H1 (cell line): ENCODE results near the gene ATP5F1E.

Experiments used
- TAF1 ChIP-seq: IDR thresholded peaks from 2 replicates; pipeline ENCODE4 v1.6.1; 2011; ENCODE audit warnings: mild to moderate bottlenecking, low read depth, low read length
- ZNF274 ChIP-seq: IDR thresholded peaks from 2 replicates; pipeline ENCODE4 v1.7.0; 2012; ENCODE audit warnings: low read length, borderline replicate concordance; ENCODE audit errors: extremely low read depth
- TF ChIP-seq, protein P1 (sequence below), 3 experiments: IDR thresholded peaks; 1 replicate in 2 of 3; 2 replicates in 1 of 3; pipeline versions ENCODE4 v1.5.1 to v1.6.1; 2011; ENCODE audit warnings: low read length in 3 of 3, mild to moderate bottlenecking in 3 of 3, inconsistent platforms in 2 of 3, low read depth in 1 of 3, moderate library complexity in 1 of 3; ENCODE audit not compliant: insufficient read depth in 1 of 3; ENCODE audit errors: control extremely low read depth in 1 of 3

DNA sequence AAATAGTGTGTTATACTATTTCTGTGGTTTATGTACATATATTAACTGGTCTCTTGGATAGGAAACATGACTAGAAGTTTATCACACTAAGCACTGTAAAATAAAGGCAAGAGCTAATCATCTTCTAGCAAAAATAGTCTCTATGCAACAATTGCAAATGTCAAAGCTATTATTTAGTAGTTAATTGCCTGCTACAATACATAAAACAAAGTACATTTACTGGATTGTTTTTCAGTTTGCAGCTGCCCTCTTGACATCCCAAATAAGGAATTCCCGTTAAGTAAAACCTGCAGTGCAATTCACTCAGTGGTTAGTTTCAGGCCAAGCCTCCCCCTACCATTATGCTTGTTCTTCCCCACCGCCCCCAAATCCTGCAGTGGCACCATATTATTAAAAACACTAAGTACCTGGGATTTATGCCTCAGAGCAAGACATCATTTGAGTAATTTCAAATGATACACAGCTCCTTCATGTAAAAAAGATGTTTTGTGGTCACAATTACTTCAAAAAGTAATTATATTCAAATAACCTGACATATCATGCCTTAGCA lies 1.6 kb upstream of the ATP5F1E start:
- no peak for TF ChIP-seq ZNF274
- TF ChIP-seq TAF1: no peak
- TF ChIP-seq, protein P1, sequence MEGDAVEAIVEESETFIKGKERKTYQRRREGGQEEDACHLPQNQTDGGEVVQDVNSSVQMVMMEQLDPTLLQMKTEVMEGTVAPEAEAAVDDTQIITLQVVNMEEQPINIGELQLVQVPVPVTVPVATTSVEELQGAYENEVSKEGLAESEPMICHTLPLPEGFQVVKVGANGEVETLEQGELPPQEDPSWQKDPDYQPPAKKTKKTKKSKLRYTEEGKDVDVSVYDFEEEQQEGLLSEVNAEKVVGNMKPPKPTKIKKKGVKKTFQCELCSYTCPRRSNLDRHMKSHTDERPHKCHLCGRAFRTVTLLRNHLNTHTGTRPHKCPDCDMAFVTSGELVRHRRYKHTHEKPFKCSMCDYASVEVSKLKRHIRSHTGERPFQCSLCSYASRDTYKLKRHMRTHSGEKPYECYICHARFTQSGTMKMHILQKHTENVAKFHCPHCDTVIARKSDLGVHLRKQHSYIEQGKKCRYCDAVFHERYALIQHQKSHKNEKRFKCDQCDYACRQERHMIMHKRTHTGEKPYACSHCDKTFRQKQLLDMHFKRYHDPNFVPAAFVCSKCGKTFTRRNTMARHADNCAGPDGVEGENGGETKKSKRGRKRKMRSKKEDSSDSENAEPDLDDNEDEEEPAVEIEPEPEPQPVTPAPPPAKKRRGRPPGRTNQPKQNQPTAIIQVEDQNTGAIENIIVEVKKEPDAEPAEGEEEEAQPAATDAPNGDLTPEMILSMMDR (IDR thresholded peaks at IDR 0.05; ENCODE audit: control extremely low read depth in 1 of 3, insufficient read depth in 1 of 3, low read depth in 1 of 3, low read length in 3 of 3): no peak
